HepG2 (cell line): ENCODE measurements around the gene RPA1. TPM values are rescaled to one million over a fixed set of nuclear protein-coding genes. Genes with fewer than 3 reads are reported as not detected.

ENCODE experiments used
- ATAC-seq: fragments of 200-7000 bp; cut with Tn5 transposase; 3 replicates; pipeline ENCODE4 v1.9.1; 2020; ENCODE audit warnings: mild to moderate bottlenecking, moderate library complexity
- BruUV-seq: library from RNA; stranded (reverse); fragments of 400-500 nt; replicated peaks from 2 replicates; lab custom pipeline; 2021; lab: Mats Ljungman, UMichigan
- CTCF ChIA-PET: fragments of 300-600 bp; formaldehyde crosslinking; extraction: SDS; loops from one replicate; lab custom pipeline; 2021; ENCODE audit warnings: low total read pairs, inconsistent platforms, low intra/inter-chr PET ratio; lab: Yijun Ruan, JAX
- POLR2A ChIA-PET: fragments of 350-600 bp; sonication (Branson Sonifier 250); formaldehyde crosslinking; loops from one replicate; lab custom pipeline; 2020; ENCODE audit warnings: antibody characterized with exemption, inconsistent platforms; lab: Yijun Ruan, JAX
- DNase-seq: peaks from one replicate; pipeline ENCODE4 v3.0.0-alpha.2; 2015; ENCODE audit warnings: low spot score
- FAIRE-seq: peaks from 3 replicates; lab custom pipeline; 2011; peaks lifted over from hg19 to GRCh38; lab: Jason Lieb, UNC
- H2AFZ ChIP-seq: one replicate; pipeline ENCODE4 v1.6.1; 2011; ENCODE audit warnings: low read length, inconsistent platforms
- H3K27ac ChIP-seq: fragments of 300-600 bp; 3 replicates; pipeline ENCODE4 v1.8.0; 2011; ENCODE audit warnings: mixed run types, mild to moderate bottlenecking, mixed read lengths, low read length, inconsistent platforms; ENCODE audit not compliant: insufficient read depth; ENCODE audit errors: extremely low read length
- H3K27me3 ChIP-seq, 2 experiments: fragments of 200-600 bp in 1 of 2; 2 replicates in 1 of 2; 3 replicates in 1 of 2; pipeline versions ENCODE4 v1.6.0 to v1.8.0; 2011; ENCODE audit warnings: low read length in 2 of 2, mild to moderate bottlenecking in 2 of 2, moderate library complexity in 2 of 2, inconsistent platforms in 1 of 2; ENCODE audit not compliant: insufficient read depth in 2 of 2, control insufficient read depth in 1 of 2
- H3K36me3 ChIP-seq, 2 experiments: fragments of 200-600 bp in 1 of 2; replicated peaks in 1 of 2; 2 replicates in 1 of 2; 3 replicates in 1 of 2; pipeline versions ENCODE4 v1.5.1 to v1.8.0; 2011; ENCODE audit warnings: low read length in 2 of 2, inconsistent platforms in 1 of 2; ENCODE audit not compliant: insufficient read depth in 2 of 2, control insufficient read depth in 1 of 2
- H3K4me1 ChIP-seq: 2 replicates; pipeline ENCODE4 v1.5.1; 2012; ENCODE audit warnings: low read length, inconsistent platforms; ENCODE audit not compliant: insufficient read depth
- H3K4me2 ChIP-seq: 2 replicates; pipeline ENCODE4 v1.6.0; 2011; ENCODE audit warnings: low read depth, low read length, inconsistent platforms
- H3K4me3 ChIP-seq, 3 experiments: fragments of 200-600 bp in 1 of 3; sonication (generic), shearing (Covaris generic) in 1 of 3; replicated peaks in 1 of 3; 2 replicates each; pipeline ENCODE4 v1.5.1; 2011 to 2016; ENCODE audit warnings: low read length in 3 of 3, inconsistent platforms in 2 of 3, low read depth in 2 of 3, mild to moderate bottlenecking in 2 of 3, control low read depth in 1 of 3, mixed read lengths in 1 of 3; ENCODE audit not compliant: insufficient read depth in 1 of 3
- H3K79me2 ChIP-seq: one replicate; pipeline ENCODE4 v1.6.1; 2011; ENCODE audit warnings: low read length, inconsistent platforms; ENCODE audit not compliant: insufficient read depth
- H3K9ac ChIP-seq: 2 replicates; pipeline ENCODE4 v1.6.0; 2011; ENCODE audit warnings: mild to moderate bottlenecking, low read depth, low read length, inconsistent platforms; ENCODE audit not compliant: insufficient read depth
- H3K9me3 ChIP-seq: 2 replicates; pipeline ENCODE4 v1.5.1; 2012; ENCODE audit warnings: mild to moderate bottlenecking, low read length
- H4K20me1 ChIP-seq: 2 replicates; pipeline ENCODE4 v1.6.0; 2011; ENCODE audit warnings: inconsistent platforms, mild to moderate bottlenecking, low read length, moderate library complexity; ENCODE audit not compliant: insufficient read depth
- ATM ChIP-seq: fragments of 450-650 bp; IDR thresholded peaks from 2 replicates; pipeline ENCODE4 v1.7.1; 2017; ENCODE audit warnings: mild to moderate bottlenecking, borderline replicate concordance
- FOXM1 ChIP-seq: sonication (generic); formaldehyde crosslinking; IDR thresholded peaks from 2 replicates; pipeline ENCODE4 v1.5.0; 2020; ENCODE audit warnings: missing genetic modification reagents
- ISL2 ChIP-seq: sonication (generic); formaldehyde crosslinking; IDR thresholded peaks from 2 replicates; pipeline ENCODE4 v1.5.0; 2020; ENCODE audit warnings: missing genetic modification reagents
- KDM4B ChIP-seq: sonication (generic); formaldehyde crosslinking; IDR thresholded peaks from 2 replicates; pipeline ENCODE4 v1.4.0; 2020; ENCODE audit warnings: missing genetic modification reagents
- PAF1 ChIP-seq: IDR thresholded peaks from 2 replicates; pipeline ENCODE4 v1.6.1; 2016; ENCODE audit warnings: missing genetic modification reagents, missing compliant biosample characterization
- PHF20 ChIP-seq: sonication (generic); formaldehyde crosslinking; IDR thresholded peaks from 2 replicates; pipeline ENCODE4 v1.5.0; 2020; ENCODE audit warnings: mild to moderate bottlenecking, missing genetic modification reagents
- RFX5 ChIP-seq: IDR thresholded peaks from 2 replicates; pipeline ENCODE4 v1.6.1; 2011; ENCODE audit warnings: low read depth, low read length, improper control_type of control experiment
- RXRA ChIP-seq: sonication (generic); formaldehyde crosslinking; IDR thresholded peaks from 2 replicates; pipeline ENCODE4 v1.5.1; 2020; ENCODE audit warnings: missing genetic modification reagents
- SALL1 ChIP-seq: sonication (generic); formaldehyde crosslinking; IDR thresholded peaks from 2 replicates; pipeline ENCODE4 v1.8.0; 2022; ENCODE audit warnings: mild to moderate bottlenecking, missing genetic modification reagents
- SUZ12 ChIP-seq: fragments of 150-350 bp; IDR thresholded peaks from 2 replicates; pipeline ENCODE4 v1.6.1; 2014; ENCODE audit warnings: low read depth, low read length
- TCF12 ChIP-seq, 2 experiments: fragments of 450-650 bp in 1 of 2; sonication (generic) in 1 of 2; formaldehyde crosslinking in 1 of 2; IDR thresholded peaks; 2 replicates each; pipeline versions ENCODE4 v1.6.1 to v1.8.0; 2017 to 2022; ENCODE audit warnings: antibody characterized with exemption in 1 of 2, mild to moderate bottlenecking in 1 of 2, missing genetic modification reagents in 1 of 2, moderate library complexity in 1 of 2
- ZNF460 ChIP-seq: sonication (generic); formaldehyde crosslinking; IDR thresholded peaks from 2 replicates; pipeline ENCODE4 v1.5.1; 2020; ENCODE audit warnings: missing genetic modification reagents, mild to moderate bottlenecking, borderline replicate concordance
- ZNF550 ChIP-seq: sonication (generic); formaldehyde crosslinking; IDR thresholded peaks from 2 replicates; pipeline ENCODE4 v1.4.0; 2020; ENCODE audit warnings: mild to moderate bottlenecking, missing genetic modification reagents, borderline replicate concordance
- ZNF674 ChIP-seq: sonication (generic); formaldehyde crosslinking; IDR thresholded peaks from 2 replicates; pipeline ENCODE4 v1.5.0; 2020; ENCODE audit warnings: low read depth, mild to moderate bottlenecking, missing genetic modification reagents
- ZNF7 ChIP-seq: IDR thresholded peaks from 2 replicates; pipeline ENCODE4 v1.6.1; 2016; ENCODE audit warnings: missing biosample characterization, missing genetic modification reagents
- ZNF749 ChIP-seq: sonication (generic); formaldehyde crosslinking; IDR thresholded peaks from 2 replicates; pipeline ENCODE4 v1.8.0; 2022; ENCODE audit warnings: mild to moderate bottlenecking, missing genetic modification reagents, moderate library complexity, borderline replicate concordance
- ZNF780A ChIP-seq: sonication (generic); formaldehyde crosslinking; IDR thresholded peaks from 2 replicates; pipeline ENCODE4 v1.8.0; 2022; ENCODE audit warnings: mild to moderate bottlenecking, missing genetic modification reagents, moderate library complexity
- WGBS: methylation state at CpG from one replicate; pipeline ENCODE4 v1.1.6; 2017; ENCODE audit warnings: low lambda C conversion rate; 5-methylcytosine and 5-hydroxymethylcytosine counted together
- in situ Hi-C: cut with HindIII; loops from 2 replicates; pipeline ENCODE4 v1.10.0; 2017; ENCODE audit warnings: low pct_unique_long_range_greater_than_20kb; ENCODE audit not compliant: extremely low pct_ligation_motif_present
- intact Hi-C: fragments of 100-400 bp; cut with micrococcal nuclease; formaldehyde crosslinking; loops from one replicate; pipeline ENCODE4 v1.10.0; 2022; ENCODE audit not compliant: unreplicated experiment
- polyA plus RNA-seq, 8 experiments: library from polyadenylated mRNA; depleted of rRNA in 3 of 8; stranded (reverse) in 7 of 8; unstranded in 1 of 8; fragments of >200 nt; fragmentation: Illumina TruSeq in 4 of 8; extraction: Trizol in 4 of 8; gene quantifications; 2 replicates each; pipeline versions ENCODE4 v1.2.1 to v1.2.3, GENCODE V29; 2011 to 2016; ENCODE audit warnings: low read depth in 4 of 8, missing spikeins in 1 of 8, mixed read lengths in 1 of 8; ENCODE audit not compliant: insufficient read depth in 1 of 8
- total RNA-seq, 5 experiments: library from RNA; depleted of rRNA; stranded (reverse); fragments of >200 nt; fragmentation: Illumina TruSeq; extraction: Trizol; gene quantifications; 2 replicates each; pipeline ENCODE4 v1.2.3, GENCODE V29; 2016; ENCODE audit warnings: low read depth in 1 of 5
- TF ChIP-seq, protein P1 (sequence below), 2 experiments: sonication (generic) in 1 of 2; formaldehyde crosslinking in 1 of 2; IDR thresholded peaks; 2 replicates each; pipeline versions ENCODE4 v1.5.1 to v1.6.1; 2011 to 2020; ENCODE audit warnings: borderline replicate concordance in 1 of 2, low read depth in 1 of 2, low read length in 1 of 2, mild to moderate bottlenecking in 1 of 2, missing genetic modification reagents in 1 of 2, moderate library complexity in 1 of 2

The RPA1 gene
- total and polyA plus RNA-seq, 2 of the 13 experiments (the other 11 are each of a cell fraction or from before 2014, with no cell fraction given), result 13.9 to 37.6 TPM

DNA sequence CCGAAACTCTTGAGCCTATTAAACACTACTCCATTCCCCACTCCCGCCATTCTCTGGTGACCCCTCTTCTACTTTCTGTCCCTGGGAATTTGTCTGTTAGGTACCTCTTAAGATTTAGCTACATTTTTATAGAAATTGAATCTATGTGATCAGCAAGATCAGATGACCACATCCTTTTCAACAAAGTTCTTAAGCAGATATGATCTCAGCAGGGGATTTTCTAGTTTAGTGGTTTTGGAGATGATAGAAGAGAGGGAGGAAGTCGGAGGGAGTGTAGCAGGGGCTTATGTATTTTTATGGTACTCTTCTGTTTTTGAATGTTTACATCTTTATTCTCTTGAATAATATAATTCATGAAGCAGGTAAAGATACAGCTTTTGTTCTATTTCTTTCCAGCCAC, 40.8 kb downstream of the RPA1 start (continued):
- no peak for TF ChIP-seq KDM4B (CRISPR knock-in tag)

DNA sequence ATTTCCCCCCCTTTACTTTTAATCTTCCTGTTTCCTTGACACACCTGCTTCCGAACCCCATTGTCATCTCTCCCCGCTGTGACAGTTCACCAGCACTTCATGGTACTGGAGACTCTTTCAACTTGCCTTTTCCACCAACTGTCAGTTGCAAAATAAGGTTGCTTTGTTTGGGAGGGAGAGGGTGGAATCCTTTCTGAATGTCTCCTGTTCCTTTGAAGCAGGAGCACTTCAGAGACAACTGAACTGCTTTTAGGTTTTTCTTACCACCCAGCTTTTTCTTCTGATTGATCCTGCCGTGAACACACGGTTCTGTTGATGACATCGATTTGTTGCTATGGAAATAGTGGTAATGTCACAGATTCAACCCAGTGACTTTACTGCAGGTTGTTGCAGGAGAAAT, 42.0 kb downstream of the RPA1 start:
- WGBS, result 97% methylated on average over 5 of the region's 5 CpGs

DNA sequence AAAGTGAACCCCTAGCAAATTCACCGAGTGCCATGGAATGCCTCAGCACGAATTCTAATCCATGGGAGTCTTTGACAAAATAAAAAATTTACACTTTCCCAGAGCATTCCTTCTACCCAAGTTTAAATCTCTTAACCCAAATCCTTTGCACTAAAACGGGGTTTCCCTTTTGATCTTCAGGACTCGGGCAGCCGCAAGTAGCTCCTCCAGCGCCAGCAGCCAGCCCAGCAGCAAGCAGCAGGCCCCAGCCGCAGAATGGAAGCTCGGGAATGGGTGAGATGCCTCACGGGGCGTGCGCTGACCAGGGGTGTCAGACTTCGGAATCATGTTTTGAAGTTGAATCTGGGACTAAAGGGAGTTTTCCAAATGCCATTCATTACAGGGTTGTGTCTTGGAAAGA, 42.4 kb downstream of the RPA1 start:
- no peak overlapping the region for H2AFZ ChIP-seq
- ChIA-PET POLR2A (no interaction called here), CTCF (no interaction called here)
- H3K27ac ChIP-seq, result no peak overlapping the region
- BruUV-seq, result no TSS peak
- no peaks in the 10 kb centered on the region for H3K79me2 ChIP-seq
- H3K4me1 ChIP-seq, result no peaks in the 10 kb centered on the region
- ATAC-seq (no peak), FAIRE-seq (no peak), DNase-seq (no peak)
- intact Hi-C loops, result loop anchor here (5.0 kb wide), 1 partner anchor 370 kb away; no protein-coding TSS in a partner anchor
- no peaks in the 10 kb centered on the region for H4K20me1 ChIP-seq
- H3K9ac ChIP-seq, result no peak overlapping the region
- in situ Hi-C loops, result no loop called here
- no peak overlapping the region for H3K4me3 ChIP-seq
- H3K4me2 ChIP-seq, result no peak overlapping the region
- no peaks in the 10 kb centered on the region for H3K27me3 ChIP-seq
- no peaks in the 10 kb centered on the region for H3K9me3 ChIP-seq
- peaks cover 7 to 49% of the 10 kb centered on the region in 2 experiments for H3K36me3 ChIP-seq
- 93% methylated on average over 12 of the region's 12 CpGs for WGBS
- TF ChIP-seq RXRA (CRISPR knock-in tag) (no peak), ZNF780A (CRISPR knock-in tag) (no peak), ATM (no peak), ZNF7 (CRISPR knock-in tag) (no peak), ZNF674 (CRISPR knock-in tag) (no peak), TCF12 (IDR thresholded peaks at IDR 0.05) (no peak), TCF12 (CRISPR knock-in tag; IDR thresholded peaks at IDR 0.05) (no peak), SALL1 (CRISPR knock-in tag) (no peak), FOXM1 (CRISPR knock-in tag) (no peak), PAF1 (CRISPR knock-in tag) (no peak), ISL2 (no peak), PHF20 (CRISPR knock-in tag) (no peak), ZNF550 (CRISPR knock-in tag) (no peak), ZNF749 (CRISPR knock-in tag) (no peak), SUZ12 (no peak)
- TF ChIP-seq, protein P1, sequence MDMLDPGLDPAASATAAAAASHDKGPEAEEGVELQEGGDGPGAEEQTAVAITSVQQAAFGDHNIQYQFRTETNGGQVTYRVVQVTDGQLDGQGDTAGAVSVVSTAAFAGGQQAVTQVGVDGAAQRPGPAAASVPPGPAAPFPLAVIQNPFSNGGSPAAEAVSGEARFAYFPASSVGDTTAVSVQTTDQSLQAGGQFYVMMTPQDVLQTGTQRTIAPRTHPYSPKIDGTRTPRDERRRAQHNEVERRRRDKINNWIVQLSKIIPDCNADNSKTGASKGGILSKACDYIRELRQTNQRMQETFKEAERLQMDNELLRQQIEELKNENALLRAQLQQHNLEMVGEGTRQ (IDR thresholded peaks at IDR 0.05; ENCODE audit: low read depth, low read length), result no peak
- TF ChIP-seq, protein P1 (CRISPR knock-in tag; IDR thresholded peaks at IDR 0.05; ENCODE audit: borderline replicate concordance), result no peak

More for the DNA sequence above, 42.0 kb downstream of the RPA1 start:
- intact Hi-C loops, result loop anchor here (5.0 kb wide), 1 partner anchor 371 kb away; no protein-coding TSS in a partner anchor
- CTCF ChIA-PET, result no interaction called here
- no TSS peak for BruUV-seq
- in situ Hi-C loops, result no loop called here
- no peaks in the 10 kb centered on the region for H3K4me1 ChIP-seq
- no peak overlapping the region for H3K4me3 ChIP-seq
- POLR2A ChIA-PET, result no interaction called here
- H3K9ac ChIP-seq, result no peak overlapping the region
- no peak overlapping the region for H2AFZ ChIP-seq
- no peak overlapping the region for H3K4me2 ChIP-seq
- H3K27me3 ChIP-seq, result no peaks in the 10 kb centered on the region
- DNase-seq (no peak), FAIRE-seq (no peak), ATAC-seq (no peak)
- H3K27ac ChIP-seq, result no peak overlapping the region
- H3K36me3 ChIP-seq, result peaks cover 5 to 46% of the 10 kb centered on the region in 2 experiments
- no peaks in the 10 kb centered on the region for H3K9me3 ChIP-seq
- H4K20me1 ChIP-seq, result no peaks in the 10 kb centered on the region
- no peaks in the 10 kb centered on the region for H3K79me2 ChIP-seq
- TF ChIP-seq ZNF460, result no peak
- no peak for TF ChIP-seq RFX5
